Sciatic nerve (tissue), 2 donors: Measurements from ENCODE around the gene SEC14L6. TPM values are rescaled to one million over a fixed set of nuclear protein-coding genes. Genes with fewer than 3 reads are reported as not detected.
"Not testable (repeated sequence)": the region's sequence is repeated elsewhere in the genome, so short reads cannot be mapped to it uniquely, and the experiment has no call there.

ENCODE experiments used
- ATAC-seq: fragments of 200-7000 bp; cut with Tn5 transposase; one replicate; pipeline ENCODE4 v1.9.1; 2020; ENCODE audit warnings: mild to moderate bottlenecking, moderate library complexity
- DNase-seq: peaks from one replicate; pipeline ENCODE4 v3.0.0-alpha.2; 2020; ENCODE audit warnings: low spot score
- intact Hi-C: fragments of 100-400 bp; cut with DNase I; formaldehyde crosslinking; loops from one replicate; pipeline ENCODE4 v1.14.2; 2022
- total RNA-seq: library from RNA; stranded (reverse); fragmentation: NEBNext Ultra II Directional; extraction: Animal tissue kit (Norgen Biotek cat#: 25700); gene quantifications from one replicate; pipeline ENCODE4 v1.2.1, GENCODE V29; 2021
- donor health status: DM: no; HTN: no; CAD: no.
- donor health status: DM: no; HTN: no; CAD: no.

The SEC14L6 gene
- total RNA-seq = 4.3 TPM

DNA sequence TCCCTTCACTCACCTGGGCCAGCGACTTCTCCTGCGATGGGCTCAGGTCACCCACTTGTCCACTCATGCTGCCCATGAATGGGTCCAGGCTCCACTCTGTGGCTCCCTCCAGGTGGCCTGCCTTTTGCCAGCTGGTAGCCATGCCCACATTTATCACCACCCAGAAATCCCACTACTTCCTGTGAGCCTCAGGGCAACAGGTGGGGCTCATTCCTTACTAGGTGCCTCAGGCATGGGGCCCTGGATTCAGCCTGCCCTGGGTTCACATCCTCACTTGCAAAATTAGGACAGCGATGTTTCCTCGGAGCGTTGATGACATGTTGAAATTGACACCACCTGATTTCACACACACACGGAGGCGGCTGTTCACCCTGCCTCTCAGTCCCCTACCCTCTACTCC lies at the start of gene SEC14L6:
Gene SEC14L6, minus strand, starts transcription at position 126 of the 400 bp plus-strand sequence. Its CDS starts 59 bp downstream, at position 67.
- intact Hi-C loops = no loop called here
- ATAC-seq = no peak
- no peak for DNase-seq

DNA sequence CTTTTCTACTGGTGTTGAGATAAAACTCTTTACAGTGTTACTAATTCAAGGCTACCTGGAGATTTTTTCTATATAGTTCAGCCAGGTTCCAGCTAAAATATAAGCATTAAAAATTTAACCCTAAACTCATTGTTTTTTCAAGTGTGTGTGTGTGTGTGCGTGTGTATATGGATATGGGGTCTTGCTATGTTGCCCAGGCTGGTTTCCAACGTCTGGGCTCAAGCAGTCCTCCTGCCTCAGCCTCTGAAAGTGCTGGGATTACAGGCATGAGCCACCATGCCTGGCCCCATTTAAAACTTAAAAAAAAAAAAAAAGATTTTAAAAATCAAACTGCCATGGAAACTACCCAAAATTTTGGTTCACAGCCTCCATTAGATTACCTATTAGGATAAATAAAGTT lies 49.7 kb upstream of the SEC14L6 start:
- intact Hi-C loops = no loop called here
- ATAC-seq = no peak
- no peak for DNase-seq

DNA sequence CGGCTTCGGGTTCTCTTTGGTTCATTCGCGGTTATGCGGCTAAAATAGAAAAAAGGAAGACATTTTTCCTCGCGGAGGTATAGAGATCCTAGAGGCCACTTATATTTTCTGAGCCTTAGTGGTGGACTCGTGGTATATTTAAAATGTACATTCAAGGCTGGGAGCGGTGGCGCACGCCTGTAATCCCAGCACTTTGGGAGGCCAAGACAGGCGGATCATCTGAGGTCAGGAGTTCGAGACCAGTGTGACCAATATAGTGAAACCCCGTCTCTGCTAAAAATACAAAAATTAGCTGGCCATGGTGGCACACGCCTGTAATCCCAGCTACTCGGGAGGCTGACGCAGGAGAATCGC lies 45.8 kb upstream of the SEC14L6 start:
- ATAC-seq, intact Hi-C loops, DNase-seq: not testable (repeated sequence)

DNA sequence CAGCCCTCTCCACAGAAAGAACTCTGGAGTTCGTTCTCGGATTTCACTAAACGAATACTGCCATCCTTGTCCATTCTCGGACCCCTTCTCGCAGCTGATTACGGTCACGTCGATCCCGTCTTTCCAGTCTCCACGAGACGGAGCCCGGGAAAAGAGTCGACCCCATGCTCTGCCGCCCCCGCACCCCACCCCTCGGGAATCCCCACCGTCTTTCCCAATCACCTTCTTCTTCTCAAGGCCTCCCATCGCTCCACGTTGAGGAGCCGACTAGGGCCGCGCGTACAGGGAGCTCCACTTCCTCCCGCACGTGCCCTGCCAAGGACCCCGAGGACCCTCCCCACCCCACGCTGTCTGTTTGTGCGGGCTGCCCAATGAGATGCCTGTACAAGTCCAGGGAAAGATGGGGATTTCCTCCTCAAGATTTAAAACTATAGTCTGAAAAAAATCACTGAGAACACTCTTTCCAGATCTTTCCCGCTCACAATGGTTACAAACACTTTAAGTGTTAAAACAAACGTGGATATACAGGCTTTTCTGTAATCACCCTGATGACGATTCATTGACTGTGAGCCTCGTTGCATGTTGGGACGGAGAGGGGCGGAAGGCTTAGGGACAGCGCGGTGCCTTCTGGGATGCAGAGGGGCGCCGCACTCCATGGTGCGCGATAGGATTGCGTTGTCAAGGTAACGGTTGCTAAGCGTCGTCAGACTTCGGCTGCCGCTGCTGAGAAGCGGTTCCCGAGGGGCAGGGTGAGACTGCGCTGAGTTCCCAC lies 45.2 kb upstream of the SEC14L6 start, which contains the start of gene PES1:
Gene PES1, minus strand, starts transcription at position 323 of the 772 bp plus-strand sequence. Its CDS starts 77 bp downstream, at position 246.
- intact Hi-C loops = no loop called here
- DNase-seq (peak; percentile 96), ATAC-seq (peak; percentile 100)

DNA sequence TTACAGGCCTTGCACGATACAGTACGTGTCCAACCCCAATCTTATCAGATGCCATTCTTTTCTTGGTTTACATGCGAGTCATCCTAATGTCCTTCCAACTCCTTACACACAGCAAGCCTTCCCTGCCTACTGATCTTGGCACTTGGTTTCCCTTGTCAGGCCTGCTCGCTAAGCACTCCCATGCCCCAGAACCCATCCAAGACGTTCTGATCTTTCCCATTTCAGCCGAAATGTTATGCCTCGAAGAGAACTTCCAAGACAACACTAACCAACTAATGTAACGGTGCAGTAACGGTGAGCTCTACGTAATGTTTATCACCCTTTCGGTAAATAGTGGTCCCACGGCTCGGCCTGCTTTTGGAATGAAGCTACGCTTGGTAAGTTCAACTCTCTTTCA lies 44.6 kb upstream of the SEC14L6 start:
- intact Hi-C loops = no loop called here
- ATAC-seq (no peak), DNase-seq (no peak)

DNA sequence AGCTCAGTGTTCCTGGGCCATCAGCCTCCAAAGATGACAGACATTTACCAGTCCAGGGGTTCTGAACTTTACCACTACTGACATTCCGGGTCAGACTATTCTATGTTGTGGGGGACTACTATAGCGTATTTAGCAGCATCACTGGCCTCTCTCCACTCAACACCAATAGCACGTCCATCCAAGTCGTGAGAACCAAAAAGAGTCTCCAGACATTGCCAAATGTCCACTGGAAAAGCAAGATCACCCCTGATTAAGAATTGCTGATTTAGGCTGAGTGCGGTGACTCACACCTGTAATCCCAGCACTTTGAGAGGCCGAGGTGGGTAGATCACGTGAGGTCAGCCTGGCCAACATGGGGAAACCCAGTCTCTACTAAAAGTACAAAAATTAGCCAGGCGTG lies 39.9 kb upstream of the SEC14L6 start:
- DNase-seq (no peak), ATAC-seq (no peak)
- intact Hi-C loops = no loop called here

DNA sequence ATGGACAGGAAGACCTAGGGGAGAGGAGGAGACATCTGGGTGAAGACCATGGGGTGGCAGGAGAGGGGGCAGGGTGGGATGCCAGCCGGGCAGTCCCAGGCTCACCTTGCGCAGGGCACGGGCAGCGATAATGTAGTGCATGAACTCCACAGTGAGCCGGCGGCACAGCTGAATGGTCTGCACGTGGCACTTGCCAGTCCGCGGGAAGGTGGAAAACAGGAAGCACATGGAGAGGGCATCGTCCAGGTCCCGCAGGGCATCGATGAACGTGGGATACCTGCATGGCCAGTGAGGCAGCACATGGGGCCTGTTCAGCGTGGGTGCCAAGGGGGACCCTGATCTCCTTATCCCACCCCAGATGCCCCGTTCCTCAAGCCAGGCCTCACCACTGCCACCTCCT lies 37.9 kb upstream of the SEC14L6 start:
- intact Hi-C loops = no loop called here
- DNase-seq (no peak), ATAC-seq (no peak)

DNA sequence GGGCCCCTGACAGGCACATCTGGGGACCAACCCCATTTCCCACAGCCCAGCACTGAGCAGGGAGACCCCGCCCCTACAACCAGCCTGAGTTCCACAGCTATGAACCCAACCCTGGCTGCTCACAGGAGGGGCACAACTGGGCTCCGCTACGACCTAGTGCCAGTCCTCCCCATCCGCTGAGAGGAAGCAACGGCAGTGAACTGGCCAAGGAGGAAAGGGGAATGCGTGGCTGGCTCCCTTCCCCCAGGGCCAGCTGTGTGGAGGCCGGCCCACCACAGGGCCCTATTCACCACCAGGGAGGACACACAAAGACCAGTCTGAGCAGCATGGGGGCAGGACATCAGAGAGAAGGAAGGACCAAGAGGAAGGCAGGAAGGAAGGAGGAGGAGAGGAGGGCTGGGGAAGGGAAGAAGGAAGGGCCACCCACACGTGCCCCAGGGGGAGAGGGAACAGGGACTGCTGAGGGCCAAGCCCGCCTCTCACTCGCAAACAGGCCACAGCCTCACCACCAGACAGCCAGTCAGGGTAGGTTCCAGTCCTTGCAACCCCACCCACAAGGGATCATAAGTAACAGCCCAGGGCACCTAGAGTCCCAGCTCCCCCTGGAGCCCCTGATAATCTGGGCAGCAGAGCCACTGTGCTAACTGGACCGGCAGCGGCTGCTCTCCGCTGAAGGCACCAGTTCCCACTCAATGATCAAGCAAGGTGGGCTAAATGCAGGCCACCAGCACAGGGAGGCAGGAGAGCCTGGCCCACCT lies 36.4 kb upstream of the SEC14L6 start:
- intact Hi-C loops = no loop called here
- peak; percentile 39 for ATAC-seq

DNA sequence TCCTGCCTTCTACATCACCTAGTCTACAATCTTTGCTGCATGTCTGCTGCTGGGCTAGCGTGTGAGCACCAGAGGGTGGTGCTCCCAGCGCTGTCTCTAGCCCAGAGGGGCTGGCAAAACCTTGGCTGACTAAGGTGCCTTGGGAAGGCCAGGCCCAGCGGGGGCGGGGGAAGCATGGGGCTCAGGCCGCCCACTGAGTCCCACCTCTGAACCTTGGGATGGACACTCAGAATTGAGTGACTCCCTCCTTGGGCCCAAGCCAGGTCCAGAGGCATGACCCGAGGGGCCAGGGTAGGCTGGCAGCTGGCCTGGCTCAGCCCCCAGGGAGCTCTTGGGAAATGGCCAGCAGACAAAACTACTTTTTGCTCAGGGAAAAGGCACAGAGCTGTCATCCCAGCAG lies 35.5 kb upstream of the SEC14L6 start:
- no peak for ATAC-seq
- intact Hi-C loops = no loop called here
- no peak for DNase-seq

More for the DNA sequence above, 36.4 kb upstream of the SEC14L6 start:
- DNase-seq = no peak

DNA sequence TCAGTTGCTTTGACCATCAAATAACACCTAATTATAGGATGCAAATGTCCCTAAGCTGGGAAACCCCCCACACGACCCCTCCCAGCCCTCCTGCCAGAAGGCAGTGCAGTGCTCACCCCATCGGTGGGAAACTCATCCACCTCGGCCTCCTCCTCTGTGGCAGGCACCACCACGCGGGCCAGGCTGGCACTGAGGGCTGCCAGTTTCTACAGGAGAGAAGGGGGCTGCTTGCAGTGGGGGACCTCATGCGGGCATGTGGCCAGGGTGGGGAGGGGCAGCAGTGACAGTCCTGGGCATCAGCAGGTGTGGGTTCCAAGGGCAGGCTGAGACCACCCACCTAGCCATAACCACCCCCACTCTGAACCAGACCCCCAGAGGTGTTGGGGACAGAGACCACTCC lies 34.4 kb upstream of the SEC14L6 start:
- intact Hi-C loops = no loop called here
- DNase-seq (no peak), ATAC-seq (no peak)

DNA sequence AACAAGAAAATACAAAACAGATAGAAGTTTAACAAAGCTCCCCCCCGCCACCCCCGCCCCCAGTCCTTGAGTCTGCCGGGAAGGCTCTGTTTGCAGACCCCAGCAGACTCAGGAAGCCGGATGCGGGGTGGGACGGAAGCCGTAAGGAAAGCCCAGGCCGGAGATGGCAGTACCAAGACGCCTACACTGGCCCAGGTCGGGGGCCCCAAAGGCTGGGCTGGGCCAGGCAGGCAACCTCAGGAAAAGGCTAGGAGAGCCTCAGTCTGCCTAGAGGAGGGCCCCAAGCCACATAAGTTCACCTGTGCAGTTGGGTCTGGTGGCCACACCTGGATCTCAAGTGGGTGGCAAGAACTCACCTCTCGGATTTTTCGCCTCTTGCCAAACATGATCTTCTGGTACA lies 31.9 kb upstream of the SEC14L6 start:
- ATAC-seq = no peak
- DNase-seq = no peak
- intact Hi-C loops = no loop called here

DNA sequence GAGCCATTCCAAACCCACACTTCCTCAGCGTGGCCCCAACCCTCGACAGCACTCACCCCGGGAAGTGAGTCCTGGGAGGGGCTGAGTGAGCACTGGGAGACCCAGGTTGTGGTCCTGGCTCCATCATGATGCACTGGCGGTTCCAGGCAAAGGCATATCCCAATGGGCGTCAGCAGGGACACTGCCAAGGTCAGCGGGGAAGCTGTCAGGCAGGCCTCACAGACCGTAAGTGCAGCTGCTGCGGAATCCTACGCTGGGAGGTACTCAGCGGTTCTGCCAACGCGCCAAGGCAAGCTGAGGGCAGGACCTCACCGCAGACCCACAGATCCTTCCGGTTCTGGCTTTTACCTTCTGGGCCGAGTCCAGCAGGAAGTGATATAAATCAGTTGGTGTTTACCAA lies 29.3 kb upstream of the SEC14L6 start:
- no peak for DNase-seq
- intact Hi-C loops = no loop called here
- ATAC-seq = no peak

DNA sequence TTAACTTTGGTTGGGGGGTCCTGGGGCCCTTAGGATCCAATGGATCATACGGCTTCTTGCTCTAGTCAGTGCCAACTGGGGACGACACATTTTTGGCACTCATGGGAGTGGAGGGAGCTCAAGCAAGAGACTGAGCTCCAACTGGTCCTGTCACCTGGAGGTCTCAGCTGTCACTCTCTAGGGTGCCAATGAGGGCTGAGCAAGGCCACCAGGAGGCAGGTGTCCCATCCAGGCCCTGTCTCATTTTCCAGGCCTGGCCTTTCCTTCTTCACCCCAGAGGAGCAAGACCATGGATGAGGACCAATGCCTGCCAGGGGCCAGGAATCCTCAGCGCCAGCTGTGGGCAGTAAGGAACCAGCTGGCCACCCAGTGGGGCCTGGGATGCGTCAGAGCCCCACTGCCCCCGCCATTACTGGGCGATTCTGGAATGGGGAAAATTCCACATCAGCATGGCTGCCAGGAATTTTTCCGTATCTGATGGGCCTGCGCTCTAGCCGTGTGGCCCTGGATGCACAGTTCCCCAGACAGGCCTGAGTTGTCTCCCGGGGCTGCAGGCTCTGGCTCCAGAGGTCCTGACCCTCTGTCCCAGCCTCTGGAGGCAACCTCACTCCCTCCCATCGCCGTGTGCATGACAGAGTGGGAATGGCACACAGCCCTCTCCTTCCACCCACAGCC lies 28.6 kb upstream of the SEC14L6 start:
- ATAC-seq (peak; percentile 72), DNase-seq (peak; percentile 73)
- intact Hi-C loops = no loop called here

DNA sequence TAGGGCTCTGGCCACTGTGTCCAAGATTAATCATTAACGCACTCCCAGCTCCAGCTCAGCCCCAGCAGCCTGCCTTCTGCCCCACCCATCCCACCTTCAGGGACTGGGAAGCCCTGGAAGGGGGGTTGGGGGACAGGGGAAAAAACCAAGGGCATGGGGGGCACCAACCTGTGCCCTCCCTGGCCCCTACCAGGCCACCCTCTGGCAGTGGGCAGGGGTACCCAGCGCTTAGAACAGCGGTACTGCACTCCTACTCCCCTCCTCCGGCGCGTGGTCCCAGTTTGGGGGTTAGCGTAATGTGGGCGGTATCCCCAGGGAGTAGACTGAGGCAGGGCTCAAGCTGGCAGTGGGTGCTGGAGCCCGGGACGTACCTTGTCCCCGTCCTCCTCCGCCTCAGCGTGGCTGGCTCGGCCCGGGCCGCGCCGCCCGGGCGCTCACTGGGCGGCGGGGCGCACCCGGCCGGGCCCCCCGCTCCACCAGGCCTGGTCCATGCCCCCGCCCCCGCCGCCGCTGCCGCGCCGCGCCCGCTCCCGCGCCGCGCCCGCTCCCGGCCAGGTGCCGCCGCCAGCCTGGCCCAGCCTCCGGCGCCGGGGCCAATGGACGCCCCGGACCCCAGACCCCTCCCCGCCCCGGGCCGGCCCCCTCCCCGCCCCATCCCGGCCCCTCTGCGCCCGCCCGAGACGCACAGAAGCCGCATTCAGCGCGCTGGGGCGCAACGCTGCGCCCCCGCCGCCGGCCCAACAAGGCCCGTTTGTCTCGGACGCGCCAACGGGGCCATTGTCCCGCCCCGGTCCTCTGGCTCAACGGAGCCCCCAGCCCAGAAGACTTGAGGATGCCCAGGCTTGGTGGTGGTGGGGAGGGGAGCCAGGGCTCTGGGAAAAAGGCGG lies 27.8 kb upstream of the SEC14L6 start, which contains the start of gene GAL3ST1:
Gene GAL3ST1, minus strand, starts transcription at position 571 of the 887 bp plus-strand sequence. CDS start 17,273 bp downstream, outside the sequence.
- intact Hi-C loops = no loop called here
- DNase-seq = peak; percentile 70
- peak; percentile 43 for ATAC-seq

DNA sequence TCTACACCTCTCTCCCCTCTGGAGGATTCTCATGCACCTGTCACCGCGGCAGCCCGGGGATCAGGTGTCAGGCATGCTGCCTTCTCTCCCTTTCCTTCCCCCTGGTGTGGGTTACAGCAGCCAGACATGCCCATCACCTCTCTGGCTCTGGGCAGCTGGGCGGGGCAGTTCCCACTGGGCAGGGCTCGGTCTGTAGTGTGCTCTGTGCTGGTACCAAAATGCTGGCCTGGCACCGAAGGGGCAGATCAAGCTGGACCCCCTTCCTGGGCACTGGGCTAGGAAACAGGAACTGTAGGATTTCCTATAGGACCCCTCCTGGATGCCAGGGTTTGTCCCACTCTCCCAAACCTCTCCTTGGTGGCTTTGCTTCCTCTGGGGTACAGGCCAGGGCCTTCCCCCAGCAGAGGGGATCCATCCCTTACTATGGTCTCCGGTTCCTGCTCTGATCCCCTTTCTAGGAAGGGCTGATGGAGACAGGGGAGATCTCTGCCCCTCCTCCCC lies 27.1 kb upstream of the SEC14L6 start:
- DNase-seq (no peak), ATAC-seq (no peak)
- intact Hi-C loops = no loop called here

DNA sequence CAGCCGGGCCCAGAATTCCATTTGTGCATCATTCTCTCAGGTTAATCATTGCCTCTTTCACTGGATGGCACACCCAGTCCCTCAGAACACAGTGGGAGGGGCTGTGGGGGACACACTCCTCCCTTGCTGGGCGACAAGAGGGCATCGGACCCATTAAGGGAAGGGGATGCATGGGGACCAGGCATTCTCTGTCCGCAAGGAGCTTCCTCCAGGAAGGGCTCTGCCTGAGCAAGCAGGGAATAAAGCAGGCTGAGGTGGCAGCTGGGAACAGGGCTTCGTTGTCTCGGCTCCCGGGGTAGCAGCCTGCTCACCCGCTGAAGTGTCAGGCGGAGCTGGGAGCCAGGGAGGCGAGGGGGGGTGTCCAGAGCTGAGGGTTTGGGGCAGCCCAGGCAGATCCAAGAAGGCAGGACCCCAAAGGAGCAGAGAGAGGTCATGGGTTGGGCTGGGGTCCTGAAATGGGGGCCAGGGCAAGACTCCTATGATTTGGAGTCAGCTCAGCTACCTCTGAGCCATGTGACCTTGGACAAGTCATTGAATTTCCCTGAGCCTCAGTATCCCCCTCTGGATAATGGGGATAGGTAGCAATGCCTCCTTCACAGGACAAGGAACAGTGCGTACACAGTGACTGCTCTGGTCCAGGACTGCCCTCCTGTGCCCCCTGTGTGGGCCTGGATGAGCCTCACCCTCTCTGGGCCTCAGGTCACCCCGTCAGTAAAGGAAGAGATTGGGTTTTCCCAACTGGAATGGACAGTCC lies 26.5 kb upstream of the SEC14L6 start:
- DNase-seq (no peak), ATAC-seq (peak; percentile 11)
- intact Hi-C loops = no loop called here

DNA sequence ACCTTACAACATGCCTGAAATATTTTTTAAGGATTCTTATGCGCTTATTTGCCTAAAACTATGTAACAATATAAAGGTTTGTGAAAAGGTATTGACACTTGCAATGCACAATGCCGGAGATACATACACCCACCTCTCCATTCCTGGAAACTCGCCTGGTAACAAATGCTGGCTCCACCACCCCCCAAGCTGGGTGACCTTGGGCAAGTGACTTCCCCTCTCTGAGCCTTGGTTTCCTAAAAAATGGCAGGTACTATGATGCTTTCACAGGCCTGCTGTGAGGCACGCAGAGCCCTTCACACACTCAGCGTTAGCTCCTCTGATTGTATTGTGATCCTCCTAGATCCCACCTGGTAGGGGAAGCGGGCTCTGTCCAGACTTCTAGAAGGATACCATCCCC lies 25.7 kb upstream of the SEC14L6 start:
- DNase-seq = no peak
- intact Hi-C loops = no loop called here
- no peak for ATAC-seq

DNA sequence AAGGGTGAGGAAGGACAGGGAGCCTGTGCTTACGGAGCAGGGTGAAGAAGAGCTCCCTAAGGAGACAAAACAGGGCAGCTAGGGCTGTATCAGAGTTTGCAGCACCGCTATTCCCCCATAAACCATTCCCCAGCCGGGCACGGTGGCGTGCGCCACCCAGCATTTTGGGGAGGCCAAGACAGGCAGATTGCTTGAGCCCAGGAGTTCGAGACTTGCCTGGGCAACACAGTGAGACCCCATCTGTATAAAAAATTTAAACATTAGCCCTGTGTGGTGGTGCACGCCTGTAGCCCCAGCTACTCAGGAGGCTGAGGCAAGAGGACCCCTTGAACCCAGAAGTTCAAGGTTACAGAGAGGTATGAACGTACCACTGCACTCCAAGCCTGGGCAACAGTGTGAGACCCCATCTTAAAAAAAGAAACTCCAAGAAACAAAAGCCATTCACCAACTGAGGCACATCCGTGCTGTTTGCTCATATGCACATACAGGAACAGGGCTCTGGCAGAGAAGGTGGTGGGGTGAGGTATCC lies 23.2 kb upstream of the SEC14L6 start:
- no peak for ATAC-seq
- no peak for DNase-seq
- intact Hi-C loops = no loop called here
